A549 (cell line): ENCODE data around the gene SLC10A1.

ENCODE experiments used
- CTCF ChIP-seq: fragments of >200 bp; sonication (Bioruptor Twin); formaldehyde crosslinking; IDR thresholded peaks from 3 replicates; pipeline ENCODE4 v1.5.1; 2016
- JUN ChIP-seq, 2 experiments: fragments of >200 bp; sonication (Bioruptor Twin); formaldehyde crosslinking; IDR thresholded peaks; 2 replicates in 1 of 2; 3 replicates in 1 of 2; pipeline ENCODE4 v1.6.1; 2016 to 2017
- JUNB ChIP-seq: fragments of >200 bp; sonication (Bioruptor Twin); formaldehyde crosslinking; IDR thresholded peaks from 2 replicates; pipeline ENCODE4 v1.6.1; 2016
- MAX ChIP-seq: IDR thresholded peaks from 2 replicates; pipeline ENCODE4 v1.6.1; 2012
- MYC ChIP-seq: IDR thresholded peaks from 2 replicates; pipeline ENCODE4 v1.6.1; 2012; ENCODE audit warnings: mild to moderate bottlenecking, inconsistent platforms, low read length, improper control_type of control experiment, borderline replicate concordance
- POLR2A ChIP-seq: IDR thresholded peaks from 2 replicates; pipeline ENCODE4 v1.6.1; 2012; ENCODE audit warnings: mild to moderate bottlenecking, low read length
- RAD21 ChIP-seq, 2 experiments: fragments of >200 bp in 1 of 2; sonication (Bioruptor Twin) in 1 of 2; formaldehyde crosslinking in 1 of 2; IDR thresholded peaks in 1 of 2; conservative IDR thresholded peaks in 1 of 2; 2 replicates in 1 of 2; 3 replicates in 1 of 2; pipeline ENCODE4 v1.6.1; 2012 to 2018; ENCODE audit warnings: inconsistent platforms in 1 of 2
- RCOR1 ChIP-seq: fragments of 150-350 bp; IDR thresholded peaks from 2 replicates; pipeline ENCODE4 v1.6.1; 2014; ENCODE audit warnings: antibody characterized with exemption, low read length, low read depth
- REST ChIP-seq: fragments of 200-600 bp; sonication (generic); IDR thresholded peaks from 2 replicates; pipeline ENCODE4 v1.6.1; 2016; ENCODE audit warnings: antibody characterized with exemption, mild to moderate bottlenecking, moderate library complexity
- ZFP36 ChIP-seq: fragments of 450-650 bp; IDR thresholded peaks from 2 replicates; pipeline ENCODE4 v1.6.1; 2014; ENCODE audit warnings: borderline replicate concordance; ENCODE audit not compliant: partially characterized antibody

- TF ChIP-seq RAD21 (conservative IDR thresholded peaks at IDR 0.05 in 1 of 2, IDR thresholded peaks at IDR 0.05 in 1 of 2) (no peak), REST (no peak), JUNB (no peak), CTCF (no peak), ZFP36 (no peak), RCOR1 (no peak), JUN (IDR thresholded peaks at IDR 0.05) (no peak), POLR2A (no peak), MYC (no peak), MAX (no peak)
These were observed 20.1 kb downstream of the SLC10A1 start for GRCh38 chr14:69776875-69777453.
